ENCODE results near the gene SH3BGRL. TPM values are rescaled to one million over a fixed set of nuclear protein-coding genes. Genes with fewer than 3 reads are reported as not detected.
A peak's percentile ranks its signal among the peaks of the same experiment; 100 is the strongest.

Gene SH3BGRL
- total RNA-seq (100 to 1,000 TPM; 169 to 280 (median 203) TPM), polyA plus RNA-seq (100 to 1,000 TPM; 132 to 190 (median 174) TPM)
- long read RNA-seq, donor 1, transcript SH3BGRL-201 (4 exons, 1,923 nt) = major isoform, 130 of 150 reads
- long read RNA-seq, donor 1, partial matches to known transcripts = 15 of 150 reads
- long read RNA-seq, donor 1, other reads (novel, unspliced or antisense) = 0 of 150 reads
- long read RNA-seq, donor 2, transcript SH3BGRL-201 (4 exons, 1,923 nt) = major isoform, 105 of 154 reads
- long read RNA-seq, donor 2, partial matches to known transcripts = 48 of 154 reads
- long read RNA-seq, donor 2, other reads (novel, unspliced or antisense) = 0 of 154 reads

- TF ChIP-seq POLR2AphosphoS5 (IDR thresholded peaks at IDR 0.05) = peak; percentile 39 to 75 (median 45)
- peak in 5 of 11 experiments; percentile 16 to 27 (median 23) for TF ChIP-seq CTCF (IDR thresholded peaks at IDR 0.05 in 8 of 11, conservative IDR thresholded peaks at IDR 0.05 in 3 of 11)
- peak in 1 of 3 donors; percentile 29 for TF ChIP-seq POLR2A (IDR thresholded peaks at IDR 0.05)
- intact Hi-C loops (cut with DNase I; ENCODE audit: low total_unique reads) = no loop called here
- DNase-seq = peak; percentile 92
- H3K9me3 ChIP-seq = no peaks in the 10 kb centered on the region
- no peaks in the 10 kb centered on the region for H3K36me3 ChIP-seq
- WGBS, 5 donors = 0 to 24% (median 3%) methylated on average over 19 to 23 of the region's 23 CpGs
- peak within 1 kb of the TSS; percentile 83 to 91 (median 89) for H3K27ac ChIP-seq
- no peaks in the 10 kb centered on the region for H3K27me3 ChIP-seq (replicated peaks in 1 of 7)
- peak within 1 kb of the TSS; percentile 52 to 82 (median 58) for H3K4me3 ChIP-seq
- peaks cover 0 to 49% (median 20%) of the 10 kb centered on the region in 6 donors for H3K4me1 ChIP-seq
Measured at GRCh38 chrX:81201671-81202455, at the start of gene SH3BGRL, which contains the start of gene HMGN5. SH3BGRL (plus strand) TSS chrX:81202102; CDS start chrX:81202201, 99 bp downstream. HMGN5 (minus strand) TSS chrX:81201913; CDS start chrX:81121549, 80,364 bp downstream.

GRCh38 chrX:81168391-81168790 is 33.5 kb upstream of the SH3BGRL start:
- TF ChIP-seq POLR2AphosphoS5 (IDR thresholded peaks at IDR 0.05) (no peak), POLR2A (IDR thresholded peaks at IDR 0.05) (no peak)

GRCh38 chrX:81174286-81174685 is 27.6 kb upstream of the SH3BGRL start:
- Histone ChIP-seq H3K4me3 (no peak overlapping the region), H3K27me3 (replicated peaks in 1 of 7) (peaks cover 0 to 7% (median 0%) of the 10 kb centered on the region in 7 donors), H3K9me3 (no peaks in the 10 kb centered on the region), H3K27ac (no peak overlapping the region), H3K36me3 (no peaks in the 10 kb centered on the region), H3K4me1 (no peaks in the 10 kb centered on the region)
- TF ChIP-seq CTCF (IDR thresholded peaks at IDR 0.05 in 8 of 11, conservative IDR thresholded peaks at IDR 0.05 in 3 of 11) (peak in 4 of 11 experiments; percentile 9 to 33 (median 27)), POLR2A (IDR thresholded peaks at IDR 0.05) (no peak), POLR2AphosphoS5 (IDR thresholded peaks at IDR 0.05) (no peak)
- WGBS, 5 donors = 38 to 76% (median 66%) methylated on average over 1 of the region's 1 CpG
- DNase-seq = no peak
- intact Hi-C loops (cut with DNase I; ENCODE audit: low total_unique reads) = loop anchor here (10.0 kb wide), 1 partner anchor 201 kb away; no protein-coding TSS in a partner anchor

More at GRCh38 chrX:81168391-81168790, 33.5 kb upstream of the SH3BGRL start:
- no peak overlapping the region for H3K27ac ChIP-seq
- no peaks in the 10 kb centered on the region for H3K9me3 ChIP-seq
- H3K27me3 ChIP-seq (replicated peaks in 1 of 7) = peaks cover 0 to 9% (median 0%) of the 10 kb centered on the region in 7 donors
- intact Hi-C loops (cut with DNase I; ENCODE audit: low total_unique reads) = no loop called here
- 70 to 98% (median 90%) methylated on average over 3 of the region's 3 CpGs for WGBS, 5 donors
- H3K36me3 ChIP-seq = no peaks in the 10 kb centered on the region
- DNase-seq = no peak
- H3K4me3 ChIP-seq = no peak overlapping the region
- H3K4me1 ChIP-seq = no peaks in the 10 kb centered on the region

GRCh38 chrX:81195259-81195658 is 6.6 kb upstream of the SH3BGRL start:
- intact Hi-C loops (cut with DNase I; ENCODE audit: low total_unique reads) = no loop called here
- Histone ChIP-seq H3K27ac (no peak overlapping the region), H3K27me3 (replicated peaks in 1 of 7) (no peaks in the 10 kb centered on the region), H3K4me1 (peaks cover 0 to 5% (median 0%) of the 10 kb centered on the region in 6 donors), H3K9me3 (no peaks in the 10 kb centered on the region), H3K36me3 (no peaks in the 10 kb centered on the region), H3K4me3 (no peak overlapping the region)
- no peak for DNase-seq
- TF ChIP-seq POLR2AphosphoS5 (IDR thresholded peaks at IDR 0.05) (no peak), CTCF (IDR thresholded peaks at IDR 0.05 in 8 of 11, conservative IDR thresholded peaks at IDR 0.05 in 3 of 11) (no peak), POLR2A (IDR thresholded peaks at IDR 0.05) (no peak)
- WGBS, 5 donors = 81 to 93% (median 87%) methylated on average over 2 of the region's 2 CpGs

All from spleen (tissue), 13 donors.